HepG2 (cell line): ENCODE data around the gene ROM1.

Experiments
- CTCF ChIP-seq: sonication (generic); formaldehyde crosslinking; IDR thresholded peaks from 2 replicates; pipeline ENCODE4 v1.5.0; 2020; ENCODE audit warnings: mild to moderate bottlenecking, missing genetic modification reagents, moderate library complexity
- IRF2 ChIP-seq: IDR thresholded peaks from 2 replicates; pipeline ENCODE4 v1.6.1; 2018; ENCODE audit warnings: missing genetic modification reagents, missing compliant biosample characterization
- POGK ChIP-seq: sonication (generic); formaldehyde crosslinking; conservative IDR thresholded peaks from 2 replicates; pipeline ENCODE4 v1.8.0; 2022; ENCODE audit warnings: mild to moderate bottlenecking, moderate library complexity, missing genetic modification reagents
- SAFB2 ChIP-seq: sonication (generic); formaldehyde crosslinking; IDR thresholded peaks from 2 replicates; pipeline ENCODE4 v1.5.1; 2020; ENCODE audit warnings: missing genetic modification reagents, low read depth, mild to moderate bottlenecking, borderline replicate concordance
- ZBTB38 ChIP-seq: sonication (generic); formaldehyde crosslinking; IDR thresholded peaks from 2 replicates; pipeline ENCODE4 v1.5.1; 2020; ENCODE audit warnings: mild to moderate bottlenecking, missing genetic modification reagents
- ZNF10 ChIP-seq: sonication (generic); formaldehyde crosslinking; IDR thresholded peaks from 2 replicates; pipeline ENCODE4 v1.4.0; 2020; ENCODE audit warnings: mild to moderate bottlenecking, low read depth, missing genetic modification reagents, borderline replicate concordance
- ZNF274 ChIP-seq: sonication (generic); formaldehyde crosslinking; IDR thresholded peaks from 2 replicates; pipeline ENCODE4 v1.5.1; 2020; ENCODE audit warnings: mild to moderate bottlenecking, missing genetic modification reagents
- TF ChIP-seq, protein P1 (sequence below): sonication (generic); formaldehyde crosslinking; IDR thresholded peaks from 2 replicates; pipeline ENCODE4 v1.8.0; 2022; ENCODE audit warnings: mild to moderate bottlenecking, missing genetic modification reagents, borderline replicate concordance
- TF ChIP-seq, protein P2 (sequence below): sonication (generic); formaldehyde crosslinking; IDR thresholded peaks from 2 replicates; pipeline ENCODE4 v1.5.0; 2020; ENCODE audit warnings: mild to moderate bottlenecking, missing genetic modification reagents

- TF ChIP-seq CTCF (CRISPR knock-in tag) (no peak), SAFB2 (CRISPR knock-in tag) (no peak), ZNF10 (no peak), ZNF274 (CRISPR knock-in tag) (no peak), IRF2 (no peak), ZBTB38 (CRISPR knock-in tag) (0 out of 2 replicates have a peak, but pooled peaks have one; percentile 32), POGK (no peak)
- TF ChIP-seq, protein P1, sequence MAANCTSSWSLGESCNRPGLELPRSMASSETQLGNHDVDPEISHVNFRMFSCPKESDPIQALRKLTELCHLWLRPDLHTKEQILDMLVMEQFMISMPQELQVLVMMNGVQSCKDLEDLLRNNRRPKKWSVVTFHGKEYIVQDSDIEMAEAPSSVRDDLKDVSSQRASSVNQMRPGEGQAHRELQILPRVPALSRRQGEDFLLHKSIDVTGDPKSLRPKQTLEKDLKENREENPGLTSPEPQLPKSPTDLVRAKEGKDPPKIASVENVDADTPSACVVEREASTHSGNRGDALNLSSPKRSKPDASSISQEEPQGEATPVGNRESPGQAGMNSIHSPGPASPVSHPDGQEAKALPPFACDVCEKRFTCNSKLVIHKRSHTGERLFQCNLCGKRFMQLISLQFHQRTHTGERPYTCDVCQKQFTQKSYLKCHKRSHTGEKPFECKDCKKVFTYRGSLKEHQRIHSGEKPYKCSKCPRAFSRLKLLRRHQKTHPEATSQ (CRISPR knock-in tag): no peak
- TF ChIP-seq, protein P2, sequence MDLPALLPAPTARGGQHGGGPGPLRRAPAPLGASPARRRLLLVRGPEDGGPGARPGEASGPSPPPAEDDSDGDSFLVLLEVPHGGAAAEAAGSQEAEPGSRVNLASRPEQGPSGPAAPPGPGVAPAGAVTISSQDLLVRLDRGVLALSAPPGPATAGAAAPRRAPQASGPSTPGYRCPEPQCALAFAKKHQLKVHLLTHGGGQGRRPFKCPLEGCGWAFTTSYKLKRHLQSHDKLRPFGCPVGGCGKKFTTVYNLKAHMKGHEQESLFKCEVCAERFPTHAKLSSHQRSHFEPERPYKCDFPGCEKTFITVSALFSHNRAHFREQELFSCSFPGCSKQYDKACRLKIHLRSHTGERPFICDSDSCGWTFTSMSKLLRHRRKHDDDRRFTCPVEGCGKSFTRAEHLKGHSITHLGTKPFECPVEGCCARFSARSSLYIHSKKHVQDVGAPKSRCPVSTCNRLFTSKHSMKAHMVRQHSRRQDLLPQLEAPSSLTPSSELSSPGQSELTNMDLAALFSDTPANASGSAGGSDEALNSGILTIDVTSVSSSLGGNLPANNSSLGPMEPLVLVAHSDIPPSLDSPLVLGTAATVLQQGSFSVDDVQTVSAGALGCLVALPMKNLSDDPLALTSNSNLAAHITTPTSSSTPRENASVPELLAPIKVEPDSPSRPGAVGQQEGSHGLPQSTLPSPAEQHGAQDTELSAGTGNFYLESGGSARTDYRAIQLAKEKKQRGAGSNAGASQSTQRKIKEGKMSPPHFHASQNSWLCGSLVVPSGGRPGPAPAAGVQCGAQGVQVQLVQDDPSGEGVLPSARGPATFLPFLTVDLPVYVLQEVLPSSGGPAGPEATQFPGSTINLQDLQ (CRISPR knock-in tag): no peak
Measured at GRCh38 chr11:62610814-62611704, 2.0 kb upstream of the ROM1 start.
